Coronary artery (tissue), 2 donors: ENCODE data around the gene TBC1D17.
A peak's percentile ranks its signal among the peaks of the same experiment; 100 is the strongest.

ENCODE experiments used
- DNase-seq: peaks from one replicate; pipeline ENCODE4 v3.0.0-alpha.2; 2017; ENCODE audit warnings: low spot score
- H3K27ac ChIP-seq, 2 donors: fragments of 200-600 bp; sonication (generic); one replicate each; pipeline ENCODE4 v1.5.1; 2016 to 2019
- H3K4me3 ChIP-seq: fragments of 200-600 bp; sonication (generic); 2 replicates; pipeline ENCODE4 v1.5.1; 2016; ENCODE audit warnings: mild to moderate bottlenecking, moderate library complexity
- CTCF ChIP-seq: fragments of 200-600 bp; sonication (generic); IDR thresholded peaks from one replicate; pipeline ENCODE4 v1.5.1; 2019; ENCODE audit warnings: antibody characterized with exemption

Gene TBC1D17

GRCh38 chr19:49848938-49849337 lies 28.6 kb upstream of the TBC1D17 start:
- DNase-seq = no peak
- no peak for TF ChIP-seq CTCF
- Histone ChIP-seq H3K4me3 (no peak overlapping the region), H3K27ac (no peak overlapping the region)

DNA sequence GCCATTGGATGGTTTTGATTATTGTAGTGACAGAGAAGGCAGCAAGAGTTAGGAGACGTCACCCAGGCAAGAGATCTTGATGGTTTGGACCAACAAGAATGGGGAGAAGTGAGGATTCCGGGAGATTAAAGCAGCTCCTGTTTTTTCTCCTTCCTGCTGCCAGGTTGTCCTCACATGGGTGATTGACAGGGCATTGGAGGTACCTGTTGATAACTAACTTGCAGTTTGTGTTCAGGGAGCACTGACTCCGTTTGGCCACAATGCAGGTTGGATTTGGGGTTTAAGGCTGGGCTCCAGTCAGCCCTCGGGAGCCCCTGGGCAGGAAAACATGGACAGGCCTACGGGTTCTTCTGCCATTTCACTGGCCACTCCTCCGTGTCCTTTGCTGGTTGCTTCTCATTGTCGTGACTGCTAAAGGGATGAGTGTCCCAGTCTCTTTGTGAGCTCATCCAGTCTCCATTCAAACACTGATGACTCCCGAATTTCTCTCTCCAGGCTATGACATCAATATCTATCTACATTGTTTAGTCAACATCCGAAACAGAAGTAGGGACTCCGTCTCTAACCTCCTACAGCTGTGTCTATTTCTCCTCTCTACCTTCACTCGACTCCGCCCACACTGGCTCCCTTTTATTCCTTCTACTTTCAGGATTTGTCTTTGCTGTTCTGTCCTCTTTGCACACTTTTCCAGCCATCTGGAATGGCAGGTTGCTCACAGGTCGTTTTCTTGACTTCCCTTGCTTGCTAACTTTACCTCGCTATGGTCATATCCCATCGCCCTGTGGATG lies 27.9 kb upstream of the TBC1D17 start:
- DNase-seq = no peak
- H3K4me3 ChIP-seq = peak overlapping the region; percentile 95
- H3K27ac ChIP-seq = peak overlapping the region; percentile 98 to 99
- no peak for TF ChIP-seq CTCF

GRCh38 chr19:49850221-49850486 lies 27.3 kb upstream of the TBC1D17 start:
- Histone ChIP-seq H3K27ac (peak overlapping the region; percentile 98 to 99), H3K4me3 (peak overlapping the region; percentile 95)
- no peak for DNase-seq
- no peak for TF ChIP-seq CTCF

DNA sequence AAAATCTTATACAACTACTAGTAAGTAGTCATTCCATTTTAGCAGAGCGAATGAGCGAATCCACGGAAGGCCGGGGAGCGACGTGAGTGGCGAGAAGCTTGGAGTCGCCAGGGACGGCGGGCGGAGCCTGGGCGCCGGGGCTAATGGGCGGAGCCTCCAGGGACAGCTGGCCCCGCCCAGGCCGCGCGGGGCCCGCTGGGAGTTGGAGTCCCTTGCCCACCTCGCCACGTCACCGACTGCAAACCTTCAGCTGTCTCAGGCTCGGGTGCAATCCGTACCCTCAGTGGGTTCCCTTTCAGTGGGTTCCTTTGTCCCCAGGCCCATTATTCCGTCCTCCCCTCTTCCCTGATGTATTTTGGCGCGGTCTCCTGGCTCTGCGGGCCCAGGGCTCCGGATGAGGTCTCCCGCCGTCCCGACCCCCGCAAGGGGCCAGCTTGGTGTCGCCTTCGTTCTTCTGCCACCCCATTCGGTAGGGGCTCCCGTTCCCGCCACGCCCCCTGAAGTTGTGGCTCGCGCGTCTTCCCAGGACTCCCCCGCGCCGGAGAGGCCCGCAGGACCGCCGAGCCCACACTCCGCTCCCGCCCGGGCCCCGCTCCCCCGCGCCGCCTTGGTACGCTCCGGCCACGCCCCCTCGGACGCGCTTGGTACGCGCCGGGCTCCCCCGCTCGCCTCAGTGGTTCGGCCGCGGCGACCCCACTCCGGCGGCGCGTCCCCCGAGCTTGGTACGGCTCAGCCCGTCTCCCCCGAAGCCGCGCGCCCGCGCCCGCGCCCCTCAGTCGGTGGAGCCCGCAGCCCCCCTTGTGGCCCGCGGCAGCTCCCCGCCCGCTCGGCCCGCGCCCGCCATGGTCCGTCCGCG lies 26.8 kb upstream of the TBC1D17 start, which contains the start of gene PTOV1:
Gene PTOV1, plus strand, starts transcription at position 673 of the 856 bp plus-strand sequence.
- no peak for TF ChIP-seq CTCF

GRCh38 chr19:49851456-49852259 lies 25.8 kb upstream of the TBC1D17 start:
- H3K27ac ChIP-seq = peak overlapping the region; percentile 98 to 99
- no peak for DNase-seq
- peak overlapping the region; percentile 95 for H3K4me3 ChIP-seq
- no peak for TF ChIP-seq CTCF

More for the DNA sequence above, 26.8 kb upstream of the TBC1D17 start, which contains the start of gene PTOV1:
- Histone ChIP-seq H3K27ac (peak within 1 kb of the TSS; percentile 98 to 99), H3K4me3 (peak within 1 kb of the TSS; percentile 95)
- peak; percentile 94 for DNase-seq

- no peak for TF ChIP-seq CTCF
- no peak for DNase-seq
- Histone ChIP-seq H3K4me3 (peak overlapping the region; percentile 95), H3K27ac (no peak overlapping the region)
Measured at GRCh38 chr19:49852631-49853126, 24.8 kb upstream of the TBC1D17 start.
